Ishikawa (cell line): ENCODE measurements around the gene ATG5.

Source experiments
- EP300 ChIP-seq: IDR thresholded peaks from 2 replicates; pipeline ENCODE4 v1.6.1; 2012; ENCODE audit warnings: borderline replicate concordance
- MAX ChIP-seq: IDR thresholded peaks from 2 replicates; pipeline ENCODE4 v1.6.1; 2012
- NFIC ChIP-seq: IDR thresholded peaks from 2 replicates; pipeline ENCODE4 v1.6.1; 2012
- RAD21 ChIP-seq: IDR thresholded peaks from 2 replicates; pipeline ENCODE4 v1.6.1; 2012; ENCODE audit warnings: low read depth
- TAF1 ChIP-seq: IDR thresholded peaks from 2 replicates; pipeline ENCODE4 v1.6.1; 2012; ENCODE audit warnings: low read depth, mild to moderate bottlenecking
- TCF12 ChIP-seq: IDR thresholded peaks from 2 replicates; pipeline ENCODE4 v1.6.1; 2012; ENCODE audit warnings: low read depth
- TF ChIP-seq, protein P1 (sequence below): IDR thresholded peaks from 2 replicates; pipeline ENCODE4 v1.6.1; 2012; ENCODE audit warnings: low read depth, mild to moderate bottlenecking

DNA sequence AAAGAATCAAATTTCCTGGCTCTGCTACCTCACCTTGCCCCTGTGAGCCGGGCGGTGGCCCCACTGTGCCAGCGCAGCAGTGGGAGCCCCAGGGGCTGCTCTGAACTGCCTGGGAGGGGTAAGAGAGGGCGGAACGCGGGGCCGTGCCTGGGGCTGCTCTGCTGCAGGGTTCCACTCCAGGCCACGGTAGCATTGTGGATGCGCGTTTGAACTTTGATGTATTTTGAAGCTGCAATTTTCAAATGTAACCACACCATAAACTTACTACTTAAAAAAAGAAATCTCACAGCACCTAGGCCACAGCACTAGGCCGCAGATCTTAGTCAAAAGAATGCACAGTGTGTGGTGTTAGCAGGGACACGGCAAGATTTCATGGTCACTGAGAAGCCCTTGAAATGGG, 181.9 kb downstream of the ATG5 start:
- TF ChIP-seq TAF1 (no peak), EP300 (no peak), NFIC (no peak), RAD21 (no peak), MAX (no peak), TCF12 (no peak)
- TF ChIP-seq, protein P1, sequence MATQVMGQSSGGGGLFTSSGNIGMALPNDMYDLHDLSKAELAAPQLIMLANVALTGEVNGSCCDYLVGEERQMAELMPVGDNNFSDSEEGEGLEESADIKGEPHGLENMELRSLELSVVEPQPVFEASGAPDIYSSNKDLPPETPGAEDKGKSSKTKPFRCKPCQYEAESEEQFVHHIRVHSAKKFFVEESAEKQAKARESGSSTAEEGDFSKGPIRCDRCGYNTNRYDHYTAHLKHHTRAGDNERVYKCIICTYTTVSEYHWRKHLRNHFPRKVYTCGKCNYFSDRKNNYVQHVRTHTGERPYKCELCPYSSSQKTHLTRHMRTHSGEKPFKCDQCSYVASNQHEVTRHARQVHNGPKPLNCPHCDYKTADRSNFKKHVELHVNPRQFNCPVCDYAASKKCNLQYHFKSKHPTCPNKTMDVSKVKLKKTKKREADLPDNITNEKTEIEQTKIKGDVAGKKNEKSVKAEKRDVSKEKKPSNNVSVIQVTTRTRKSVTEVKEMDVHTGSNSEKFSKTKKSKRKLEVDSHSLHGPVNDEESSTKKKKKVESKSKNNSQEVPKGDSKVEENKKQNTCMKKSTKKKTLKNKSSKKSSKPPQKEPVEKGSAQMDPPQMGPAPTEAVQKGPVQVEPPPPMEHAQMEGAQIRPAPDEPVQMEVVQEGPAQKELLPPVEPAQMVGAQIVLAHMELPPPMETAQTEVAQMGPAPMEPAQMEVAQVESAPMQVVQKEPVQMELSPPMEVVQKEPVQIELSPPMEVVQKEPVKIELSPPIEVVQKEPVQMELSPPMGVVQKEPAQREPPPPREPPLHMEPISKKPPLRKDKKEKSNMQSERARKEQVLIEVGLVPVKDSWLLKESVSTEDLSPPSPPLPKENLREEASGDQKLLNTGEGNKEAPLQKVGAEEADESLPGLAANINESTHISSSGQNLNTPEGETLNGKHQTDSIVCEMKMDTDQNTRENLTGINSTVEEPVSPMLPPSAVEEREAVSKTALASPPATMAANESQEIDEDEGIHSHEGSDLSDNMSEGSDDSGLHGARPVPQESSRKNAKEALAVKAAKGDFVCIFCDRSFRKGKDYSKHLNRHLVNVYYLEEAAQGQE: no peak
